HCT116 (cell line): ENCODE measurements around the gene GRIK2. TPM values are rescaled to one million over a fixed set of nuclear protein-coding genes. Genes with fewer than 3 reads are reported as not detected.

Experiments
- ATAC-seq: fragments of 200-7000 bp; cut with Tn5 transposase; 2 replicates; pipeline ENCODE4 v1.9.1; 2020; ENCODE audit warnings: mild to moderate bottlenecking, moderate library complexity
- BruUV-seq: library from RNA; stranded (reverse); fragments of 400-500 nt; replicated peaks from 2 replicates; lab custom pipeline; 2021; lab: Mats Ljungman, UMichigan
- CTCF ChIA-PET: fragments of 300-600 bp; sonication (Branson Sonifier 250); formaldehyde crosslinking; loops from one replicate; lab custom pipeline; 2021; ENCODE audit warnings: antibody characterized with exemption; lab: Charles Lee
- POLR2A ChIA-PET: fragments of 300-600, 350-600 bp; sonication (Branson Sonifier 250); formaldehyde crosslinking; loops from one replicate; lab custom pipeline; 2021; ENCODE audit warnings: antibody characterized with exemption; lab: Charles Lee
- RAD21 ChIA-PET, 2 experiments: fragments of 300-600 bp; sonication (Branson Sonifier 250); formaldehyde crosslinking; loops; one replicate each; lab custom pipeline; 2023; ENCODE audit warnings: low total read pairs in 2 of 2; ENCODE audit not compliant: uncharacterized antibody in 2 of 2, unreplicated experiment in 2 of 2, low non-redundant PET in 1 of 2; lab: Charles Lee
- DNase-seq: peaks from one replicate; pipeline ENCODE4 v3.0.0-alpha.2; 2010; ENCODE audit warnings: low read depth, low spot score
- H2AFZ ChIP-seq: fragments of 200-600 bp; shearing (Covaris generic), sonication (generic); 2 replicates; pipeline ENCODE4 v1.6.1; 2017; ENCODE audit warnings: low read depth, mixed run types, mixed read lengths, antibody characterized with exemption, low read length; ENCODE audit not compliant: poor library complexity, severe bottlenecking
- H3K27ac ChIP-seq: 2 replicates; pipeline ENCODE4 v1.5.1; 2012; ENCODE audit warnings: low read depth, low read length
- H3K27me3 ChIP-seq: fragments of 200-600 bp; sonication (generic); 2 replicates; pipeline ENCODE4 v1.6.1; 2016; ENCODE audit warnings: mixed run types, low read length, mixed read lengths; ENCODE audit not compliant: insufficient read depth
- H3K36me3 ChIP-seq, 2 experiments: fragments of 200-500 bp in 1 of 2; fragments of 200-600 bp in 1 of 2; sonication (Bioruptor generic) in 1 of 2; sonication (generic) in 1 of 2; 2 replicates each; pipeline versions ENCODE4 v1.5.1 to v1.6.1; 2014 to 2016; ENCODE audit warnings: low read length in 2 of 2, inconsistent platforms in 1 of 2, mixed read lengths in 1 of 2, mixed run types in 1 of 2; ENCODE audit not compliant: insufficient read depth in 2 of 2, control insufficient read depth in 1 of 2
- H3K4me1 ChIP-seq, 2 experiments: fragments of 200-600 bp in 1 of 2; sonication (generic) in 1 of 2; 2 replicates each; pipeline versions ENCODE4 v1.5.1 to v1.6.1; 2012 to 2017; ENCODE audit warnings: low read length in 2 of 2, inconsistent platforms in 1 of 2, mild to moderate bottlenecking in 1 of 2, mixed read lengths in 1 of 2, mixed run types in 1 of 2, moderate library complexity in 1 of 2; ENCODE audit not compliant: insufficient read depth in 2 of 2, control insufficient read depth in 1 of 2
- H3K4me2 ChIP-seq: fragments of 200-600 bp; sonication (generic); 2 replicates; pipeline ENCODE4 v1.6.1; 2017; ENCODE audit warnings: mixed run types, low read length, mixed read lengths
- H3K4me3 ChIP-seq, 2 experiments: fragments of 200-600 bp in 1 of 2; sonication (generic) in 1 of 2; replicated peaks in 1 of 2; 2 replicates each; pipeline ENCODE4 v1.5.1; 2011 to 2016; ENCODE audit warnings: low read length in 2 of 2, control low read depth in 1 of 2, low read depth in 1 of 2, mild to moderate bottlenecking in 1 of 2, mixed read lengths in 1 of 2, mixed run types in 1 of 2
- H3K79me2 ChIP-seq: fragments of 200-600 bp; sonication (generic); 2 replicates; pipeline ENCODE4 v1.6.1; 2017; ENCODE audit warnings: mild to moderate bottlenecking, mixed run types, low read length, moderate library complexity, mixed read lengths; ENCODE audit not compliant: insufficient read depth
- H3K9ac ChIP-seq: fragments of 200-600 bp; sonication (generic); 2 replicates; pipeline ENCODE4 v1.6.1; 2016; ENCODE audit warnings: low read length, mixed read lengths
- H3K9me2 ChIP-seq: fragments of 200-600 bp; sonication (generic), shearing (Covaris generic); 2 replicates; pipeline ENCODE4 v1.6.1; 2017; ENCODE audit warnings: mixed run types, mild to moderate bottlenecking, moderate library complexity; ENCODE audit not compliant: insufficient read depth
- H3K9me3 ChIP-seq, 2 experiments: fragments of 200-500 bp in 1 of 2; fragments of 200-600 bp in 1 of 2; sonication (Bioruptor generic) in 1 of 2; sonication (generic) in 1 of 2; 2 replicates each; pipeline ENCODE4 v1.6.1; 2014 to 2017; ENCODE audit warnings: low read length in 2 of 2, mixed read lengths in 2 of 2, inconsistent platforms in 1 of 2, low read depth in 1 of 2, mild to moderate bottlenecking in 1 of 2, mixed run types in 1 of 2, moderate library complexity in 1 of 2; ENCODE audit not compliant: control insufficient read depth in 1 of 2, insufficient read depth in 1 of 2
- H4K20me1 ChIP-seq: fragments of 200-600 bp; sonication (generic), shearing (Covaris generic); 2 replicates; pipeline ENCODE4 v1.6.1; 2017; ENCODE audit warnings: mixed run types, mild to moderate bottlenecking, moderate library complexity; ENCODE audit not compliant: insufficient read depth
- CBX3 ChIP-seq: IDR thresholded peaks from 2 replicates; pipeline ENCODE4 v1.6.1; 2012; ENCODE audit warnings: low read depth
- ELF1 ChIP-seq: IDR thresholded peaks from 2 replicates; pipeline ENCODE4 v1.6.1; 2012; ENCODE audit warnings: low read depth, borderline replicate concordance
- EZH2phosphoT487 ChIP-seq: fragments of 200-600 bp; IDR thresholded peaks from 2 replicates; pipeline ENCODE4 v1.6.1; 2018; ENCODE audit warnings: antibody characterized with exemption, borderline replicate concordance
- FOSL1 ChIP-seq: IDR thresholded peaks from 2 replicates; pipeline ENCODE4 v1.6.1; 2012; ENCODE audit warnings: low read depth
- JUND ChIP-seq: IDR thresholded peaks from 2 replicates; pipeline ENCODE4 v1.6.1; 2012
- POLR2A ChIP-seq: IDR thresholded peaks from 2 replicates; pipeline ENCODE4 v1.7.0; 2011; ENCODE audit warnings: borderline replicate concordance; ENCODE audit not compliant: insufficient read depth, insufficient read length; ENCODE audit errors: extremely low read depth
- POLR2AphosphoS5 ChIP-seq: IDR thresholded peaks from 2 replicates; pipeline ENCODE4 v1.6.1; 2011; ENCODE audit warnings: mild to moderate bottlenecking, low read depth, low read length, moderate library complexity
- YY1 ChIP-seq: IDR thresholded peaks from 2 replicates; pipeline ENCODE4 v1.6.1; 2011; ENCODE audit warnings: low read length, low read depth, moderate library complexity, mild to moderate bottlenecking; ENCODE audit not compliant: insufficient replicate concordance; ENCODE audit errors: extremely low read depth
- ZFX ChIP-seq: fragments of 450-650 bp; IDR thresholded peaks from 2 replicates; pipeline ENCODE4 v1.6.1; 2017
- intact Hi-C: fragments of 100-400 bp; cut with micrococcal nuclease; formaldehyde crosslinking; loops from 2 replicates; pipeline ENCODE4 v1.10.0; 2022
- total RNA-seq: library from RNA; stranded (reverse); gene quantifications from one replicate; pipeline ENCODE4 v1.2.1, GENCODE V29; 2021; ENCODE audit not compliant: unreplicated experiment
- TF ChIP-seq, protein P1 (sequence below): IDR thresholded peaks from 2 replicates; pipeline ENCODE4 v1.6.1; 2012
- TF ChIP-seq, protein P2 (sequence below): IDR thresholded peaks from 2 replicates; pipeline ENCODE4 v1.6.1; 2012; ENCODE audit warnings: low read depth

Gene GRIK2
- total RNA-seq, 1 experiment from 2014 or later: 0.64 TPM

DNA sequence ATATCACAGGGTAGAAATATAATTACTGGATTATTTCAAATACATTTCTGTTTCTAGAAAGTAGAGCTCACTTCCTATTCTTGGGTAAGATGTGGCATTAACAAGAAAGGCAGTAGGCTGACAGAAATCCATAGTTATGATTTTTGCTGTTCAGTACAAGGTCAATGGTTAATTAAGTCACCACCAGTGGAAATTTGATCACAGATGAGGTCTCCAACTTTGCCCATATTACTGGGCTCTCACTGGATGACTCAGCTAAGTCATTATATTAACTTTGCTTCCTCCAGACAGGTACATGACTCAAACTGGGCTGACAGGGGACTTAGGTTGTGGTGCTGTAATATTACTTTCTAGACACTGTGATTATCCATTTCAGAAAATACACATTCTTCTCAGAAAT, 212.4 kb downstream of the GRIK2 start (continued):
- TF ChIP-seq JUND (peak; percentile 70), ZFX (no peak)
- TF ChIP-seq, all 23 proteins: peak for 8

DNA sequence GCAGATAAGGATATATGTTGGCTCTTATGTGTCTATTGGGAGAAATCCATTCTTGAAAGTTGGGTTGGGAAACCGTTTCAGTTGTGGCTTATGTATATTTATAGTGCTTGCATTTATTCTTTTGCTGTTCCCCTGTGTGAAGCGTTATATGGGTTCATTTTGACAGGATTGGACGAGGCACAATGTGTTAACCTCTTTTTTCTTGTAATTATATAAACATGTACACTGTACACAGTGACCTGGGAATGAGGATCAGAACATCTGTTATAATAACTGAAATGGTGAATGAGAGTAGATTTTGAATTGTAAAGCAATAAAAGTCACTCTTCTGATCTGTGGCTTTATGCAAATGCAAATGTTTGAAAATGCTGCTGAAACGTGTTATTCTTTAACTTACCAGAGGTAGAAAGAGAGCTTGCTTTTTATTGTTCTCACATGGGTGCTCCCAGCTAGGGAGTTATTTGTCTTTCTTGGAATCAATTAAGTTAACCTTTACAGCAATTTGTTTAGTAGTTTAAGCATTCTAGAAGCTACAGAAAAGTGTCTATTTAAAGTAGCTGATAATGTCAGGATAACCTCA, 213.7 kb downstream of the GRIK2 start:
- Histone ChIP-seq H2AFZ (no peak overlapping the region), H3K9ac (no peak overlapping the region), H3K9me3 (no peaks in the 10 kb centered on the region), H3K4me2 (no peak overlapping the region), H3K27me3 (no peaks in the 10 kb centered on the region), H3K9me2 (no peaks in the 10 kb centered on the region), H3K36me3 (no peaks in the 10 kb centered on the region), H3K4me1 (peaks cover 0 to 12% of the 10 kb centered on the region in 2 experiments; a peak in 2 of 4 replicates), H3K4me3 (no peak overlapping the region), H4K20me1 (no peaks in the 10 kb centered on the region), H3K79me2 (no peaks in the 10 kb centered on the region), H3K27ac (no peak overlapping the region)
- no TSS peak for BruUV-seq
- ChIA-PET RAD21 (no interaction called here), POLR2A (no interaction called here), CTCF (no interaction called here)
- ATAC-seq: no peak
- DNase-seq: no peak
- intact Hi-C loops: no loop called here
- TF ChIP-seq, protein P1, sequence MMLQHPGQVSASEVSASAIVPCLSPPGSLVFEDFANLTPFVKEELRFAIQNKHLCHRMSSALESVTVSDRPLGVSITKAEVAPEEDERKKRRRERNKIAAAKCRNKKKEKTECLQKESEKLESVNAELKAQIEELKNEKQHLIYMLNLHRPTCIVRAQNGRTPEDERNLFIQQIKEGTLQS: no peak
- TF ChIP-seq, protein P2, sequence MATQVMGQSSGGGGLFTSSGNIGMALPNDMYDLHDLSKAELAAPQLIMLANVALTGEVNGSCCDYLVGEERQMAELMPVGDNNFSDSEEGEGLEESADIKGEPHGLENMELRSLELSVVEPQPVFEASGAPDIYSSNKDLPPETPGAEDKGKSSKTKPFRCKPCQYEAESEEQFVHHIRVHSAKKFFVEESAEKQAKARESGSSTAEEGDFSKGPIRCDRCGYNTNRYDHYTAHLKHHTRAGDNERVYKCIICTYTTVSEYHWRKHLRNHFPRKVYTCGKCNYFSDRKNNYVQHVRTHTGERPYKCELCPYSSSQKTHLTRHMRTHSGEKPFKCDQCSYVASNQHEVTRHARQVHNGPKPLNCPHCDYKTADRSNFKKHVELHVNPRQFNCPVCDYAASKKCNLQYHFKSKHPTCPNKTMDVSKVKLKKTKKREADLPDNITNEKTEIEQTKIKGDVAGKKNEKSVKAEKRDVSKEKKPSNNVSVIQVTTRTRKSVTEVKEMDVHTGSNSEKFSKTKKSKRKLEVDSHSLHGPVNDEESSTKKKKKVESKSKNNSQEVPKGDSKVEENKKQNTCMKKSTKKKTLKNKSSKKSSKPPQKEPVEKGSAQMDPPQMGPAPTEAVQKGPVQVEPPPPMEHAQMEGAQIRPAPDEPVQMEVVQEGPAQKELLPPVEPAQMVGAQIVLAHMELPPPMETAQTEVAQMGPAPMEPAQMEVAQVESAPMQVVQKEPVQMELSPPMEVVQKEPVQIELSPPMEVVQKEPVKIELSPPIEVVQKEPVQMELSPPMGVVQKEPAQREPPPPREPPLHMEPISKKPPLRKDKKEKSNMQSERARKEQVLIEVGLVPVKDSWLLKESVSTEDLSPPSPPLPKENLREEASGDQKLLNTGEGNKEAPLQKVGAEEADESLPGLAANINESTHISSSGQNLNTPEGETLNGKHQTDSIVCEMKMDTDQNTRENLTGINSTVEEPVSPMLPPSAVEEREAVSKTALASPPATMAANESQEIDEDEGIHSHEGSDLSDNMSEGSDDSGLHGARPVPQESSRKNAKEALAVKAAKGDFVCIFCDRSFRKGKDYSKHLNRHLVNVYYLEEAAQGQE: no peak
- TF ChIP-seq ELF1 (no peak), FOSL1 (no peak), POLR2A (no peak), JUND (no peak), YY1 (no peak), CBX3 (no peak), EZH2phosphoT487 (no peak), POLR2AphosphoS5 (no peak)
